ENCODE data around the gene RIN1.

DNA sequence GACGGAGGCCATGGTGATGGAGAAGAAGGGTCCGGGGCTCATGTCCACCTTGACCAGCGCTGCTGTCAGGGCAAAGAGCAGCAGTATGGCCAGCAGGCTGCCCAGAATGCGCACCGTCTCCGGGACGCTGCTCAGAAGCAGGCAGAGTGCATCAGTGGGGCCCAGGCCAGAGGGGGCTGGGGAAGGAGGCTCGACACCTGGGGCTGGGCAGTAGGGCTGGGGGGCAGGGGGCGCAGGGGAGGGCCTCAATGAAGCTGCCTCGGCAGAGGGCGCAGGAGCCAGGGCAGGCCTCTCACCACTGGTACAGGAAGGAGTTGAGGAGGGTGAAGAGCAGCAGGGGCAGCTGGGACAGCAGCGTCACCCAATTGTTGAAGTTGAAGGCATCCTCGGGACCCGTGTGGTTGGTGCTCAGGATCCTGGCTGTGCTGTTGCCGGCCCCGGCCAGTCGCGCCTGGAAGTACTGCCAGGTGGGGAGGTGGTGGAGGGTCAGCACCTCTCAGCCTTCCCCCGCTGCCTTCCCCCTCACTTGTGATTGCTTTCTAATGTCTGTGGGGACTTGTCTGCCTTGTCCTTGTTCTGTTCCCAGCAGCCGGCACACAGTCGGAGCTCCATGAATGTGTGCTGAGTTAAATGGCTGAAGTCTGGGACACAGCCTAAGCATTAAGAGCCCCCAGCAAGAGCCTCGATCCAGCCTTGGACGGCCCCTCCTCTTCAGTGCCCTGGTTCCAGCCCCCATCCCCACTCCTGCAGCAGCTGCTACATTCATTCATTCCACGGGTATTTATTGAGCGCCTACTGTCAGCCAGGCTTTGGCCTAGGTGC is 33.0 kb upstream of the RIN1 start:
- TF ChIP-seq POLR2A (IDR thresholded peaks at IDR 0.05), result no peak
- TF ChIP-seq, protein P1, sequence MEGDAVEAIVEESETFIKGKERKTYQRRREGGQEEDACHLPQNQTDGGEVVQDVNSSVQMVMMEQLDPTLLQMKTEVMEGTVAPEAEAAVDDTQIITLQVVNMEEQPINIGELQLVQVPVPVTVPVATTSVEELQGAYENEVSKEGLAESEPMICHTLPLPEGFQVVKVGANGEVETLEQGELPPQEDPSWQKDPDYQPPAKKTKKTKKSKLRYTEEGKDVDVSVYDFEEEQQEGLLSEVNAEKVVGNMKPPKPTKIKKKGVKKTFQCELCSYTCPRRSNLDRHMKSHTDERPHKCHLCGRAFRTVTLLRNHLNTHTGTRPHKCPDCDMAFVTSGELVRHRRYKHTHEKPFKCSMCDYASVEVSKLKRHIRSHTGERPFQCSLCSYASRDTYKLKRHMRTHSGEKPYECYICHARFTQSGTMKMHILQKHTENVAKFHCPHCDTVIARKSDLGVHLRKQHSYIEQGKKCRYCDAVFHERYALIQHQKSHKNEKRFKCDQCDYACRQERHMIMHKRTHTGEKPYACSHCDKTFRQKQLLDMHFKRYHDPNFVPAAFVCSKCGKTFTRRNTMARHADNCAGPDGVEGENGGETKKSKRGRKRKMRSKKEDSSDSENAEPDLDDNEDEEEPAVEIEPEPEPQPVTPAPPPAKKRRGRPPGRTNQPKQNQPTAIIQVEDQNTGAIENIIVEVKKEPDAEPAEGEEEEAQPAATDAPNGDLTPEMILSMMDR (IDR thresholded peaks at IDR 0.05), result no peak

Measured in uterus (tissue), 2 donors.